Middle frontal gyrus (tissue), 1 donor: Measurements from ENCODE around the gene WHAMM.
"Not testable (repeated sequence)": the region's sequence is repeated elsewhere in the genome, so short reads cannot be mapped to it uniquely, and the experiment has no call there.

ENCODE experiments used
- DNase-seq: peaks from one replicate; pipeline ENCODE4 v3.0.0-alpha.2; 2015; ENCODE audit warnings: low spot score; ENCODE audit errors: extremely low spot score

Gene WHAMM, protein sequence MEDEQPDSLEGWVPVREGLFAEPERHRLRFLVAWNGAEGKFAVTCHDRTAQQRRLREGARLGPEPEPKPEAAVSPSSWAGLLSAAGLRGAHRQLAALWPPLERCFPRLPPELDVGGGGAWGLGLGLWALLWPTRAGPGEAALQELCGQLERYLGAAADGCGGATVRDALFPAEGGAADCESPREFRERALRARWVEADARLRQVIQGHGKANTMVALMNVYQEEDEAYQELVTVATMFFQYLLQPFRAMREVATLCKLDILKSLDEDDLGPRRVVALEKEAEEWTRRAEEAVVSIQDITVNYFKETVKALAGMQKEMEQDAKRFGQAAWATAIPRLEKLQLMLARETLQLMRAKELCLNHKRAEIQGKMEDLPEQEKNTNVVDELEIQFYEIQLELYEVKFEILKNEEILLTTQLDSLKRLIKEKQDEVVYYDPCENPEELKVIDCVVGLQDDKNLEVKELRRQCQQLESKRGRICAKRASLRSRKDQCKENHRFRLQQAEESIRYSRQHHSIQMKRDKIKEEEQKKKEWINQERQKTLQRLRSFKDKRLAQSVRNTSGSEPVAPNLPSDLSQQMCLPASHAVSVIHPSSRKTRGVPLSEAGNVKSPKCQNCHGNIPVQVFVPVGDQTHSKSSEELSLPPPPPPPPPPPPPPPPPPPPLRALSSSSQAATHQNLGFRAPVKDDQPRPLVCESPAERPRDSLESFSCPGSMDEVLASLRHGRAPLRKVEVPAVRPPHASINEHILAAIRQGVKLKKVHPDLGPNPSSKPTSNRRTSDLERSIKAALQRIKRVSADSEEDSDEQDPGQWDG

DNA sequence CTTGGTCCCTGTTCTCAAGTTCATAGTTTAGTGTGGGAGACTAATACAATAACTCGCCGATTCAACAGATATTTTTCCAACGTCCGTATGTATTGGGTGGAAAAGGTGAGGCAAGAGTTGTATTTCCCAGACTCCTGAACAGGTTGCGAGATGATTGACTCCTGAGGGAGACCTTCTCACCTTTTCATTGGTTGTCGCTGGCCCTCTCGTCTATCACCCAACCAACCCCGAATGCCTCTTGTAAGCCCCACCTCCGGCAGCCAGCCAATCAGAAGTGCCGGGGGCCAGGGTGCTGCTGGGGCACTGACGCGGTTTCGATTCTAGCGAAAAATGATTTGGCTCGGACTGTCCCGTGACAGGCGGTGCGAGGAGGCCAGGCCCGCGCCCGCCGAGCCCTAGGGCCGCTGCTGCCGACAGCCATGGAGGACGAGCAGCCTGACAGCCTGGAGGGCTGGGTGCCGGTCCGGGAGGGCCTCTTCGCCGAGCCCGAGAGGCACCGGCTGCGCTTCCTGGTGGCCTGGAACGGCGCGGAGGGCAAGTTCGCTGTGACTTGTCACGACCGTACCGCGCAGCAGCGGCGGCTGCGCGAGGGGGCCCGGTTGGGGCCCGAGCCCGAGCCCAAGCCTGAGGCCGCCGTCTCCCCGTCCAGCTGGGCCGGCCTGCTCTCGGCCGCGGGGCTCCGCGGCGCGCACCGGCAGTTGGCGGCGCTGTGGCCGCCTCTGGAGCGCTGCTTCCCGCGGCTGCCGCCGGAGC, at the start of gene WHAMM:
TSS of gene WHAMM (plus strand) at position 321 of the 753 bp plus-strand sequence. CDS start at position 420, 99 bp downstream.
- DNase-seq = peak; percentile 99

DNA sequence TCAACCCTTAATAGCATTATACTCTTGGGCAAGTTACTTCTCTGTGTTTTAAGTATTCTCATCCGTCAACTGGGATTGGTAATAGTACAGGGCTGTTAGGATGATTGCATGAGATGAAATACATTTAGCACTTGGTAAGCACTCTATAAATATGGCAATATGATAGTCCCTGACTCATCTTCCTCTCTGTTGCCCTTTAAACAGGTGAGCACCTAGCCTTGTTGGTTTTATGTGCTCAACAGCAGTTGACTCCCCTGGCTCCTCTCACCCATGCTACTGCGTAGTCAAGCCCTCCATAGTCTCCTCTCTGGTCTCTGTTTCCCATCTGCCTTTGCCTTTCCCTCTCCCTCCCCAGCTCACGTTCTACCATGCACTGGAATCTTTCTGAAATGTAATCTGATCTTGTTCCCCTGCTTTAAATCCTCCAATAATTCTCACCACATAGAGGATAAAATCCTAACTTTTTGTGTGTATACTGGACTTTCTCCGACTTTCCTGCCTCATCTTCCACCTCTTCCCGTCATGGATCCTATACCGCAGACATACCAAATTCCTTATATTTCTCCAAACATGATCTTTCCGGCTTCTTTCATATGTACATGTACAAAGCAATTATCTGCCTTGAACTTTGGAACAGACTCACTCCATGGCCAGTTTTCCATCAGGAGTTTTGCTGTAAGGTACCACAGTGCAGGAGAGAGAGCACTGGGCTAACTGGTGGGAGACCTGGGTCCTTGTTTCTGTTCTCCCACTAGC, 45.9 kb upstream of the WHAMM start:
- no peak for DNase-seq

DNA sequence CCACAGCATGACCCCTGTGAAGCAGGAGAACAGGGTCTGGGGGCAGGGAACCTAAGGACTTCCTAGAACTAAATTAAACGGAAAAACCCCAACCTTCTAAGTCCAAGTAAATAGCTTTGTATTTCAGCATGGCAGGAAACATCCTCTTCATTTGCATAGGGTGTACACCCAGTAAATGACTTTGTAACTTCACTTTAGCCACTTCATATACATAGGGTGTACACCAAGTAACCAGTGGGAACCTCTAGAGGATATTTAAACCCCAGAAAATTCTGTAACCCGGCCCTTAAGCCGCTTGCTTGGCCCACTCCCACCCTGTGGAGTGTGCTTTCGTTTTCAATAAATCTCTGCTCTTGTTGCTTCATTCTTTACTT, 45.3 kb upstream of the WHAMM start:
- no peak for DNase-seq

DNA sequence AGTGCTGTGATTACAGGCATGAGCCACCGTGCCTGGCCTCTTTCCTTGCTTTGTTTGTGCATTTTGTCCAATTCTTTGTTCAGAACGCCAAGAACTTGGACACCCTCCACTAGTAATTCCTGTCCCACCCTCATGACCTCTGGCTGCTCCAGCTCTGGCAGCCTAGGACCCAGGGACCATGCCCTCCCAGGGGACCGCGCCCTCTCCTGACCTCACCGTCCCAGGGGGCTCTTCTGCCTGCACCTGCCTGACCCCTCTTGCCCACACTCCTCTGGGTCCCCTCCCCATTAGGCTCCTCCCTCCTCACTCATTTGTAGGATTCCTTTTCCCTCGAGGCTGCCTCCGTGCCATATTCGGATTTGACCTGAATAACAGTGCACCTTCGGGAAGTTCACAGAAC, 44.7 kb upstream of the WHAMM start:
- DNase-seq = no peak

DNA sequence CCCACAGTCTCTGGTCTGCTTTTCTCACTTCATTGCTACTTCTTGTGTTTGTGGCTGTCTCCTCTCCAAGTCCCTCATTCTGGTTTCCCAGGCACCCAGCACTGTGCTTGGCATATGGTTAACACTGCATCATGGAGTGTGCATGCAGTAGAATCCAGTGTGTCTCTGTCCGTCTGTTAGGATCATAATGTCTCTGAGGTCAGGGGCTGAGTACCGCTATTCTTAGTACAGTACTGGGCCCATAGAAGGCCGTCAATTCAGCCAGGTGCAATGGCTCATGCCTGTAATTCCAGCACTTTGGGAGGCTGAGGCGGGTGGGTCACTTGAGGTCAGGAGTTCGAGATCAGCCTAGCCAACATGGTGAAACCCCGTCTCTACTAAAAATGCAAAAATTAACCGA, 43.2 kb upstream of the WHAMM start:
- not testable (repeated sequence) for DNase-seq

DNA sequence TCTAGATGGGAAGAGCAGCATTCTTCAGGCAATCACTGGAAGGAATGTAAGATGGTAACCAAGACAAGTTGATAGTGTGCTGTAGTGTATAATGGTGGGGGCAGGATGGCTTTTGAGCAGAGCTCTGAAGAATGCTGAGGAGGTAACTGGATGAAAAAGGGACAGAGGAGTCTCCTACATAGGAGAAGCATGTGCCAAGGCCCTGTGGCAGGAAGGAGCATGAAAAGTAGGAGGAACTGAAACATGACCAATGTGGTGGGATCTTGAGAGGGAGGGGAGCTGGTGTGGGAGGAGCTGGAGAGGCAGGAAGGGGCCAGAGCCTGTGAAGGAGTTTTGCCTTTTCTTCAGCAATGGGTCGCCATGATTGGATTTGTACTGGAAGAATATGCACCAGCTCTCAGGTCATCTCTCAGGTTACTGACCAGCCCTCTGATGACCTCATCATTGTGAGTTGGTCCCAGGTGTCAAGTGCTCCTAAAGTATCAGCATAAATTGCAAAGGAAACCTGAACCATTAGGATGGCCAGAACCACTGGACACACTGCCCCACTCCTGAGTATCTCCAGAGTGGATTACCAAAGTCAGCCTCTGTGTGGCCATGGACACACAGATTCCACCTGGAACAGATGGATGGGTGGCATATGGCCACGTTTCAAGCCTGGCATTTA, 42.1 kb upstream of the WHAMM start:
- DNase-seq = no peak

DNA sequence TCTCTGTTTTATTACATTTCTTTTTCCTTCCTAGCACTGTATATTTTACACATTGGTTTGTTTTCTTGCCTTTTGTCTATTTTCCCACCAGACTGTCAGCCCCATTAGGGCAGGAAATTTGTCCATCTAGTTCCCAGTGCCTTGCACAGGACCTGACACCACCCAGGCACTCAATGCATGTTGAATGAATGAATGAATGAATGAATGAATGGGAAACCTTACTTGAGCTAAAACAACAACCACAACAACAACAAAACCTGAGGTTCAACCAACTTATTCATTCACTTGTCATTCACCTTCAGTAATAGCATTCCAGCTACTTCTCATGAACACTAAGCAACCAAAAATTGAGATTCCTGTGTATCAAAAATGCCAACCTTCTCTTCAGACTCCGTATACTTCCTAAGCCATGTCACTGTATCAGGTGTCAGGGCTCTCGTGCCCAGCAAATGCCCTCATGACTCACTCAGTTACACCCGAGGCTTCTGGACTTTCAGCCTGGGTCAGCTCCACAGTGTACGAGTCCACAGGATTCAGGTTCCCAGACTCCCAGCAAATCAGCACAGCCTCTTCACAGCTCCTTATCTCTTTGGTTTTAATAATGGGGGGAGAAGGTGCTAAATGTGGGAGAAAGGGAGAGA, 40.9 kb upstream of the WHAMM start:
- no peak for DNase-seq

DNA sequence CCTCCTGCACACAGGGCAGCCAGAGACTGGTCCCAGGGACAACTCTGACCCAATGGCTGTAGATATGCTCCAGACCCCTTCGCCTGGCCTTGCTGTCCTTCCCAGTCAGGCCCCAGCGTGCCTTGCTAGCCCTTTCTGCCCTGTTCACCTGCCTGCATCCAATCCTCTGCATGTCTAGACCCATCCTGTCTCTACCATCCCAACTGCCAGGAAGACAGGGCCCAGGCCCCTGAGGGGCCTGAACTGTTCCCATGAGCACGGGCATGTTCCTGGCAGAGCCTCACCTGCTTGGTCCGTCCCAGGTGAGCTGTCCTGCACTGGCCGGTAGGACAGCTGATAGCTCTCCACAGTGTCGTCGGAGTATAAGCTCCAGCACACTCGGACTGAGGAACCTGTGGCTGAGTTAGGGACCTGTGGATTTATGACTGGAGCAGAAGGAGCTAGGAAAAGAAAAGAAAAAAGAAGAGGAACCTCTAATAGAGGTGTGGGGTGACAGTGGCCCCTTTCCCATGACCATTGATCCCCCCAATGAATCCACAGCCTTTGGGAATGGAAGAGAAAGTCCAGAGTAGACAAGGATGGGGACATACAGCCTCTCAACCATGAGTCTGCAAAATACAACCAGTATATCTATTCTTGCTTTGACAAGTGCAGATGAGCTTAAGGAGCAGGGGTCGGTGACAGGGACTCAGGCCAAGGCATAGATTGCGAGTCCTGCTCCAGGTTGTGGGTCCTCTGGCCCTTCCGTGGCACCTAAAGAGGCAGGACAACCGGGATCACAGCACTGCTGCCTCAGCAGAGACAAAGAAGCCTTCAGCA, 37.4 kb upstream of the WHAMM start:
- DNase-seq = no peak

DNA sequence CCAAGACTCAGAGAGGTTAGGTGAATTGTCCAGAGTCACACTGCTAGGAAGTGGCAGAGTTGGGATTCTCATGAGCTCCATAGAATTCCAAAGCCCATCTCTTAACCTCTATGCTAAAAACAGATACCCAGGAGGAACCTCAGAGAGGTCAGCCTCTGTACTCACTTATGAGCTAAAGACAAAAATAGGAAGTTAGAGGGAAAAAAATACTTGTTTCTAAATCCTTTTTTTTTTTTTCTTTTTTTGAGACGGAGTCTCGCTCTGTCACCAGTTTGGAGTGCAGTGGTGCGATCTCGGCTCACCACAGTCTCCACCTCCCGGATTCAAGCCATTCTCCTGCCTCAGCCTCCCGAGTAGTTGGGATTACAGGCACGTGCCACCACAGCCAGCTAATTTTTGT, 34.9 kb upstream of the WHAMM start:
- DNase-seq = no peak

DNA sequence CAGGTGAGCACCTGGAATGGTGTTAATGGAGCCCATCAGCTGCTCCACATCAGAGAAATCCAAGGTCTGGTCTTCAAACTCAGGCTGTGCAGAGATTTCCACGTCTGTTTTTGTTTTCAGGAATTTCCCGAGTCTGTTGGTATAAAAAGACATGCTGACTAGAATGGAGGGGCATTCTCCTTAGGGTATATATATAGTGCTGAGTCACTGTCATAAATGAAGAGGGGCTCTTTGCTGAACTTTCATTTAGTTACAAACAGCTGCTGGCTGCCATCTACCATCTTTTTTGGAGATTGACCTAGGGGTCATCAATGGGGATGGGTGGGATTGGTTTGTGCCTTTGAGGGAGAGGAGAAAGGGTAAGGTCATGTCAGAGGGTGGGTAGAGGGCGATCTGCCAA, 30.7 kb upstream of the WHAMM start:
- no peak for DNase-seq

DNA sequence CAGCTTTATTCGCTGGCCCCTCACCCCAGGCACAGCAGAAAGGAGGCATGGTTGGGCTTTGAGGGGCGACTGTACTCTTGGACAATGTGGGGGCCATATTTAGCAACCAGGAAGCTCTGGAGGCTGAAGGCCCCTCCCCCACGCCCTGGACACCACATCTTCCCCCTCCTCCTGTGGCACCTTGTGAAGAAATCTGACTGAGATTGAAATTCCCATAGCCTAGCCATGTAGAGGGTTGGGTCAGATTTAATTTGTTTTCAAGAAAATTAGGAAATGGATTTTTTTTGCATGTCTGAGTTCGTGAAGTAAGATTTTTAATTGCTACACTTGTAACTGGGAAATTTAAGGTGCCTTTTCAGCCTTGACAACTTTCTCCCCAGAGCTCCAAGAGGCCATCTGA, 28.1 kb upstream of the WHAMM start:
- no peak for DNase-seq

DNA sequence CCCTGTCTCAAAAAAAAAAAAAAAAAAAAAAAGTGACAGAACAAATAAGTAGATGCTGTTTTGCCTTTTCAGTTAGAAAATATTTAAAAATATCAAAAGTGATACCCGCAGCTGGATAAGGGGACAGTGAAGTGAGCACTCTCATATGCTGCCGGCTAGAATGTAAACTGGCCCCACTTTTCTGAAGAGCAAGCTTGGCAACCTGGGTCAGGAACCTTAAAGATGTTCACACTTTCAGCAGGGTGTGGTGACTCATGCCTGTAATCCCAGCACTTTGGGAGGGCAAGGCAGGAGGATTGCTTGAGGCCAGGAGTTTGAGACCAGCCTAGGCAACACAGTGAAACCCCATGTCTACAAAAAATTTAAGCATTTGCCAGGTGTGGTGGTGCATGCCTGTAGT, 20.9 kb upstream of the WHAMM start:
- no peak for DNase-seq

DNA sequence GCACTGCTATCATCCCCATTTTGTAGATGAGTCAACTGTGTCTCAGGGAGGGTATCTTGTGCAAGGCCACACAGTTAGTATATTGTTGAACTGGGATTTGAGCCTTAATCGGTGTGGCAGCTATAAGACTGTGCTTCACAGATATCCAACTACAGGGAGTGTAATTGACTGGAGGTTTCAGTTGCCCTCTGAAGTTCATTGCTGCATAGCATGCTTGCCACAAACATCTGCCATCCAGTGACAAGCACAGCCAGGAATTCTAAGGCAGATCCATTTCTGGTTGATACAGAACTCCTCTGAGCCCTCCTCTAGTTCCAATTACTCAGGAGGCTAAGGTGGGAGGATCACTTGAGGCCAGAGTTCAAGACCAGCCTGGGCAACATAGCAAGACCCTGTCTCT, 19.9 kb upstream of the WHAMM start:
- no peak for DNase-seq

DNA sequence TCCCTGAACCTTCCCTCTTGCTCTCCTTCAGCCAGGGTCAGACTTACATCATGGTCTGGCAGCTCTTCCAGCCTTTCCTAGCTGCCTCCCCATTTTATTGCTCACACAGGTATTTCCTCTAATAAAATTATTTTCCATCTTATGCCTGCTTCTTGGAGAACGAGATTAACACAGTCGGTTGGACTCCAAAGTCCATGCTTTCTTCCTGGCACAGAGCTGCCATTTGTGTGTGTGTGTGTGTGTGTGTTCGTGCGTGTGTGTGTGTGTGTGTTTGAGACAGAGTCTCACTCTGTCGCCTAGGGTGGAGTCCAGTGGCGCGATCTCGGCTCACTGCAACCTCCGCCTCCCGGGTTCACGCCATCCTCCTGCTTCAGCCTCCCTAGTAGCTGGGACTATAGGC, 19.1 kb upstream of the WHAMM start:
- no peak for DNase-seq

DNA sequence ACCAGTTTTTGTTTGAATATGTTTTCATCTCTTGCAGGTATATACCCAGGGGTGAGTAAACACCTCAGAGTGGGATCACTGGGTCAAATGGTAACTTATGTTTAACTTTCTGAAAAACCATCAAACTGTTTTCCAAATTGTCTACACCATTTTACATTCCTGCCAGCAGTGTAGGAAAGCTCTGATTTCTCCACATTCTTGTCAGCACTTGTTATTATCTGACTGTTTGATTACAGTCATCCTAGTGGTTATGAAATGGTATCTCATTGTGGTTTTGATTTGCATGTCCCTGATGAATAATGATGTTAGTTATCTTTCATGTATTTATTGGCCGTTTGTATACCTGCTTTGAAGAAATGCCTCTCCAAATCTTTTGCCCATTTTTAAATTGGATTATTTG, 17.4 kb upstream of the WHAMM start:
- no peak for DNase-seq

DNA sequence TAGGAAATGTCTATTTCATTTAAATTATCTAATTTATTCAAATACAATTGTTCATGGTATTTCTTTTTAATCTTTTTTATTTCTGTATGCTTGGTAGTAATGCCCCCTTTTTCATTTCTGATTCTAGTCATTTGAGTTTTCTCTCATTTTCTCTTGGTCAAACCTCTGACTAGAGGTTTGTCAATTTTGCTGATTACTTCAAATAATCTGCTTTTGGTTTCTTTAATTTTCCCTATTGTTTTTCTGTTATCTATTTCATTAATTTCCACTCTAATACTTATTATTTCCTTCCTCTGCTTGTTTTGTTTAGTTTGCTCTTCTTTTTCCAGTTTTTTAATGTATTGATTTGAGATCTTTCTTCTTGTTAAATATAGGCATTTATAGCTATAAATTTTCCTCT, 15.7 kb upstream of the WHAMM start:
- DNase-seq = no peak

DNA sequence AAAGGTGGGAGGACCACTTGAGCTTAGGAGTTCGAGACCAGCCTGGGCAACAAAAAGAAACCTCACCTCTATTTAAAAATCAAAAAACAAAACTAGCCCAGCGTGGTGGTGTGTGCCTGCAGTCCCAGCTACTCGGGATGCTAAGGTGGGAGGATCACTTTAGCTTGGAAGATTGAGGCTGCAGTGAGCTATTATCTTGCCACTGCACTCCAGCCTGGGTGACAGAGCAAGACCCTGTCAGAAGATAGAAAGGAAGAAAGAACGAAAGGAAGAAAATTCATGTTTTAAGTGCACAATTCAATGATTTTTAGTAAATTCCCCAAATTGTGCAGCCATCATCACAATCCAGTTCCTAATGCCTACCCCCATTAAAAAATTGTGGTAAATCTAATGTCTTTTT, 11.3 kb upstream of the WHAMM start:
- DNase-seq = no peak

DNA sequence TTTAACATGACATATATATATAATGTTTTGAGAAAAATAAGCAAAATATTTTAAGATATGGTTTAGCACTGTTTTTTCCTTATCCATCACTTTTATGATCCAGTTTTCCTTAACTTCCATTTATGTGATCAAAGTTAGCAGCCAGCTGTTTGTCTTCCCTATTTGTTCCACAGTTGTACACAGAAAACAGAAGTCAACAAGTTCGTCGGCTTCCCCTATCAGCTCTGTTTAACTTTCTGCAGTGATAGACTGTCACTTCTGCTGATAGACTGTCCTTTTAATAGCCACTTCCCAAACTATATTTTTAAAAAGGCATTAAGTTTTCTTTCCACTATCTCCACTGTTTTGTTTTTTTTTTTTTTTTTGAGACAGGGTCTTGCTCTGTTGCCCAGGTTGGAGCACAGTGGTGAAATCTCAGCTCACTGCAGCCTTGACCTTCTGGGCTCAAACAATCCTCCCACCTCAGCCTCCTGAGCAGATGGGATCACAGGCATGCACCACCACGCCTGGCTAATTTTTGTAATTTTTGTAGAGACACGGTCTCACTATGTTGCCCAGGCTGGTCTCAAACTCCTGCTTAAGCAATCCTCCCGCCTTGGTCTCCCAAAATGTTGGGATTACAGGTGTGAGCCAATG, 10.8 kb upstream of the WHAMM start:
- DNase-seq = no peak
